Astrocyte of the cerebellum (primary cell): ENCODE data around the gene CACHD1.

Experiments used
- DNase-seq: peaks from one replicate; pipeline ENCODE4 v3.0.0-alpha.2; 2011; ENCODE audit warnings: low read depth
- H3K4me3 ChIP-seq: 2 replicates; pipeline ENCODE4 v1.5.1; 2011; ENCODE audit warnings: mild to moderate bottlenecking, low read depth, low read length, moderate library complexity
- CTCF ChIP-seq: IDR thresholded peaks from 2 replicates; pipeline ENCODE4 v1.5.1; 2012; ENCODE audit warnings: low read length, low read depth, moderate library complexity, mild to moderate bottlenecking; ENCODE audit errors: missing control alignments
- in situ Hi-C: cut with HindIII; loops from 2 replicates; pipeline ENCODE4 v1.10.0; 2017; ENCODE audit warnings: low sequenced_read_pairs

CACHD1 gene

GRCh38 chr1:64616039-64616438 lies 146.1 kb downstream of the CACHD1 start:
- H3K4me3 ChIP-seq, result no peak overlapping the region
- in situ Hi-C loops, result no loop called here
- no peak for DNase-seq
- no peak for TF ChIP-seq CTCF

GRCh38 chr1:64623750-64624191 lies 153.8 kb downstream of the CACHD1 start:
- no peak for TF ChIP-seq CTCF
- in situ Hi-C loops, result no loop called here
- no peak overlapping the region for H3K4me3 ChIP-seq
- peak; percentile 80 for DNase-seq

- no peak overlapping the region for H3K4me3 ChIP-seq
- peak; percentile 68 for DNase-seq
- in situ Hi-C loops, result no loop called here
- TF ChIP-seq CTCF, result no peak
These were observed 154.3 kb downstream of the CACHD1 start for GRCh38 chr1:64624218-64624713.

GRCh38 chr1:64624808-64625207 lies 154.9 kb downstream of the CACHD1 start:
- DNase-seq, result no peak
- in situ Hi-C loops, result no loop called here
- no peak for TF ChIP-seq CTCF
- no peak overlapping the region for H3K4me3 ChIP-seq

GRCh38 chr1:64630611-64631010 lies 160.7 kb downstream of the CACHD1 start:
- in situ Hi-C loops, result loop anchor here (5.0 kb wide), 1 partner anchor 42 kb away; no protein-coding TSS in a partner anchor
- DNase-seq, result no peak
- no peak overlapping the region for H3K4me3 ChIP-seq
- TF ChIP-seq CTCF, result no peak

GRCh38 chr1:64631346-64632034 lies 161.6 kb downstream of the CACHD1 start:
- DNase-seq, result no peak
- no peak overlapping the region for H3K4me3 ChIP-seq
- no peak for TF ChIP-seq CTCF
- in situ Hi-C loops, result loop anchor here (5.0 kb wide), 1 partner anchor 41 kb away; no protein-coding TSS in a partner anchor
